HL-60 (cell line): ENCODE data around the gene ELOVL6.
"Not testable (repeated sequence)": the region's sequence is repeated elsewhere in the genome, so short reads cannot be mapped to it uniquely, and the experiment has no call there.

ENCODE experiments used
- DNase-seq, 2 experiments: peaks; one replicate each; pipeline ENCODE4 v3.0.0-alpha.2; 2010 to 2020; ENCODE audit warnings: low read depth in 1 of 2, low spot score in 1 of 2
- H3K27ac ChIP-seq: fragments of 250-450 bp; sonication (Bioruptor Pico); replicated peaks from 2 replicates; pipeline ENCODE4 v1.5.1; 2020; ENCODE audit warnings: mild to moderate bottlenecking, moderate library complexity
- H3K27me3 ChIP-seq: fragments of 250-450 bp; sonication (Bioruptor Pico); 2 replicates; pipeline ENCODE4 v1.5.1; 2021; ENCODE audit warnings: mild to moderate bottlenecking, moderate library complexity; ENCODE audit not compliant: insufficient read depth, poor library complexity, severe bottlenecking
- H3K4me3 ChIP-seq: replicated peaks from 2 replicates; pipeline ENCODE4 v1.5.1; 2011; ENCODE audit warnings: mild to moderate bottlenecking, control low read depth, low read length; ENCODE audit not compliant: insufficient read depth
- CTCF ChIP-seq: IDR thresholded peaks from one replicate; pipeline ENCODE4 v1.5.1; 2011; ENCODE audit warnings: low read length, control low read depth, inconsistent platforms; ENCODE audit not compliant: insufficient read depth
- GABPA ChIP-seq: IDR thresholded peaks from 2 replicates; pipeline ENCODE4 v1.6.1; 2012; ENCODE audit warnings: low read depth
- POLR2AphosphoS5 ChIP-seq: IDR thresholded peaks from 2 replicates; pipeline ENCODE4 v1.6.1; 2012; ENCODE audit warnings: low read depth
- REST ChIP-seq: IDR thresholded peaks from 2 replicates; pipeline ENCODE4 v1.6.1; 2012; ENCODE audit warnings: low read depth; ENCODE audit not compliant: insufficient replicate concordance
- SPI1 ChIP-seq: IDR thresholded peaks from 2 replicates; pipeline ENCODE4 v1.6.1; 2012; ENCODE audit warnings: low read depth, mild to moderate bottlenecking, borderline replicate concordance

The ELOVL6 gene

GRCh38 chr4:110085131-110085530 is 113.3 kb downstream of the ELOVL6 start:
- no peaks in the 10 kb centered on the region for H3K27me3 ChIP-seq
- DNase-seq, result peak; percentile 6 to 18
- H3K4me3 ChIP-seq, result no peak overlapping the region
- no peak overlapping the region for H3K27ac ChIP-seq
- TF ChIP-seq GABPA (no peak), SPI1 (no peak), REST (no peak), CTCF (no peak), POLR2AphosphoS5 (no peak)

DNA sequence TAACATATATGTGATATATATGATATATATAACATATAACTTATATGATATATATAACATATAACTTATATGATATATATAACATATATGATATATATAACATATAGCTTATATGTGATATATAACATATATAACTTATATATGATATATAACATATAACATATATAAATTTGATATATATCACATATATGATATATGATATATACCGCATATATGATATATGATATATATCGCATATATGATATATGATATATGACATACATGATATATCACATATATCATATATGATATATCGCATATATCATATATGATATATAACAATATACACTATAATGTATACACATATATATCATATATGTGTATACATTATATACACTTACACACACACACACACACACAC is 114.3 kb downstream of the ELOVL6 start:
- Histone ChIP-seq H3K27ac (no peak overlapping the region), H3K27me3 (no peaks in the 10 kb centered on the region), H3K4me3 (no peak overlapping the region)
- no peak for TF ChIP-seq CTCF
- TF ChIP-seq SPI1, result no peak
- no peak for TF ChIP-seq GABPA
- no peak for DNase-seq

- H3K27me3 ChIP-seq, H3K27ac ChIP-seq, DNase-seq, H3K4me3 ChIP-seq: not testable (repeated sequence)
Observed at GRCh38 chr4:110078148-110078547, 120.3 kb downstream of the ELOVL6 start.

GRCh38 chr4:110076828-110077227 is 121.6 kb downstream of the ELOVL6 start:
- DNase-seq, H3K27ac ChIP-seq, H3K4me3 ChIP-seq, H3K27me3 ChIP-seq: not testable (repeated sequence)

DNA sequence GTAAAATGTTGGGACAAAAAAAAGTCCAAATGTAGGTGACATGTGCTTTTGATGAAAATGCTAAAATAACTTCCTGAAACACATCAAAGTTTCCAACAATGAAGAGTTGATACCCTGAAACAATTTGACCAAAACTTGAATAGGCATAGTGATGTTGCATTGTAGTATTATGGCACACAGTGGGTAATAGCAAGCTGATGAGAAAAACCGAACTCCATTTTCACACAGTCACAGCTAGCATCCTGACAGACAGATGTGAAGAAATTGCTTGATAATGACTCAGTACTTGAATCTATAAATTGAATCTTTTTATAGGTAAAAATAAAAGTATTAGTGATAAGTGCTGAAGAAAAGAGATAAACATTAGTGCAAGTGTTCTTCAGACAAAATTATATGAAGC is 122.5 kb downstream of the ELOVL6 start:
- Histone ChIP-seq H3K27me3 (no peaks in the 10 kb centered on the region), H3K4me3 (no peak overlapping the region), H3K27ac (no peak overlapping the region)
- no peak for TF ChIP-seq GABPA
- TF ChIP-seq SPI1, result no peak
- no peak for TF ChIP-seq CTCF
- no peak for TF ChIP-seq POLR2AphosphoS5
- TF ChIP-seq REST, result no peak
- no peak for DNase-seq
